ENCODE measurements around the gene WDFY1. TPM values are rescaled to one million over a fixed set of nuclear protein-coding genes. Genes with fewer than 3 reads are reported as not detected.

WDFY1 gene
- total RNA-seq, 1 experiment from 2014 or later, result 66.0 TPM

DNA sequence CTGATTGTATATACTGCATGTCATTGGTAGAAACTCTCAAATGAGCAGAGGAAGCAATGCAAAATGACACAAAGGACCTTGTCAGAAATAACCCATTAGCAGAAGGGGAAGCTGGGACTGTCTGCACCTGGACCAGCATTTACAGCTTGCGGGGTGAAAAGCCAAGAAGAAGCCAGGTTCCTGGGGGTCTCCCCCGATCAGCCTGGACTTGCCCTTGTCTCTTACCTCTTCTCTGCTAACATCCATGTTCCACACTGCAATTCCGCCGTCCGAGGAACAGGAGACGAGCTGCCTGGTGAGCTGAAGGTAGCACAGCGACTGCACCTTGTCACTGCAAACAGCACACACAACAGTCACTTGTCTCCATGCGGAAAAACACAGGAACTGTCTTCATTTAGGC lies 51.1 kb downstream of the WDFY1 start:
- H3K4me3 Mint-ChIP-seq, result no peak overlapping the region
- DNase-seq (ENCODE audit: low spot score), result no peak
- H3K27me3 Mint-ChIP-seq (ENCODE audit: low read depth), result no peaks in the 10 kb centered on the region
- no peaks in the 10 kb centered on the region for H3K4me1 Mint-ChIP-seq
- H3K27ac Mint-ChIP-seq, result no peak overlapping the region
- peaks cover 7% of the 10 kb centered on the region; the same call in 1 of the 2 replicates for H3K9me3 Mint-ChIP-seq
- peaks cover 66% of the 10 kb centered on the region for H3K36me3 Mint-ChIP-seq
- TF ChIP-seq ETV6 (CRISPR knock-in tag; IDR thresholded peaks at IDR 0.05), result no peak
- TF ChIP-seq TEAD1 (CRISPR knock-in tag; IDR thresholded peaks at IDR 0.05), result no peak
- no peak for TF ChIP-seq GTF2I (CRISPR knock-in tag; conservative IDR thresholded peaks at IDR 0.05)
- no peak for TF ChIP-seq SP1 (CRISPR knock-in tag; conservative IDR thresholded peaks at IDR 0.05)
- TF ChIP-seq ZNF317 (CRISPR knock-in tag; IDR thresholded peaks at IDR 0.05; ENCODE audit: borderline replicate concordance, low read depth), result no peak
- TF ChIP-seq SMAD3 (CRISPR knock-in tag; IDR thresholded peaks at IDR 0.05; ENCODE audit: borderline replicate concordance), result no peak
- no peak for TF ChIP-seq ZNF138 (CRISPR knock-in tag; conservative IDR thresholded peaks at IDR 0.05)
- TF ChIP-seq, protein P1, sequence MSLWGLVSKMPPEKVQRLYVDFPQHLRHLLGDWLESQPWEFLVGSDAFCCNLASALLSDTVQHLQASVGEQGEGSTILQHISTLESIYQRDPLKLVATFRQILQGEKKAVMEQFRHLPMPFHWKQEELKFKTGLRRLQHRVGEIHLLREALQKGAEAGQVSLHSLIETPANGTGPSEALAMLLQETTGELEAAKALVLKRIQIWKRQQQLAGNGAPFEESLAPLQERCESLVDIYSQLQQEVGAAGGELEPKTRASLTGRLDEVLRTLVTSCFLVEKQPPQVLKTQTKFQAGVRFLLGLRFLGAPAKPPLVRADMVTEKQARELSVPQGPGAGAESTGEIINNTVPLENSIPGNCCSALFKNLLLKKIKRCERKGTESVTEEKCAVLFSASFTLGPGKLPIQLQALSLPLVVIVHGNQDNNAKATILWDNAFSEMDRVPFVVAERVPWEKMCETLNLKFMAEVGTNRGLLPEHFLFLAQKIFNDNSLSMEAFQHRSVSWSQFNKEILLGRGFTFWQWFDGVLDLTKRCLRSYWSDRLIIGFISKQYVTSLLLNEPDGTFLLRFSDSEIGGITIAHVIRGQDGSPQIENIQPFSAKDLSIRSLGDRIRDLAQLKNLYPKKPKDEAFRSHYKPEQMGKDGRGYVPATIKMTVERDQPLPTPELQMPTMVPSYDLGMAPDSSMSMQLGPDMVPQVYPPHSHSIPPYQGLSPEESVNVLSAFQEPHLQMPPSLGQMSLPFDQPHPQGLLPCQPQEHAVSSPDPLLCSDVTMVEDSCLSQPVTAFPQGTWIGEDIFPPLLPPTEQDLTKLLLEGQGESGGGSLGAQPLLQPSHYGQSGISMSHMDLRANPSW (CRISPR knock-in tag; conservative IDR thresholded peaks at IDR 0.05; ENCODE audit: low read depth), result no peak
- TF ChIP-seq TP53 (CRISPR knock-in tag; IDR thresholded peaks at IDR 0.05), result no peak
- TF ChIP-seq TCF7 (CRISPR knock-in tag; IDR thresholded peaks at IDR 0.05; ENCODE audit: low read depth), result no peak
- TF ChIP-seq NR2C2 (CRISPR knock-in tag; IDR thresholded peaks at IDR 0.05), result no peak
- TF ChIP-seq CTCF (IDR thresholded peaks at IDR 0.05), result no peak
- TF ChIP-seq ATF3 (CRISPR knock-in tag; conservative IDR thresholded peaks at IDR 0.05), result no peak
- no peak for TF ChIP-seq CBFB (CRISPR knock-in tag; IDR thresholded peaks at IDR 0.05; ENCODE audit: low read depth)
- no peak for TF ChIP-seq TEAD4 (CRISPR knock-in tag; IDR thresholded peaks at IDR 0.05)
- CTCF ChIA-PET, result no interaction called here
- POLR2A ChIA-PET, result no interaction called here
- ATAC-seq, result no peak

DNA sequence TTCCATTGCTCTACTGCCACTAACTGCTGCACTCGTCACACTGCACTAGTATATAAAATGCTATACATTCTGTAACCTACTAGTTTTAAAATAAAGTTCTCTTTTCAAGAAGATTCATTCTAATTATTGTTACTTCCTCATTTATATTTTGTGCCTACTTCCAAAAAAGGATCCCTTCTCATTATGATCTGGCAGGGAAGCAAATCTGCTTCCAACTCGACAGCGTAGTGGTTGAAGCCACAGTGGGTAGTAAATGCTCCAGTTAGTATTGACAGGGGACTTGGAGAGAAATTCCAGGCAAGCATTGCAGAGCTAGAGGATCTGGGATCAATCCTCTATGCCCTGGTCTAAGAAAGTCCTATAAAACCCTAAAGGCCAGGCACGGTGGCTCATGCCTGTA lies 54.4 kb downstream of the WDFY1 start:
- Mint-ChIP-seq H3K36me3 (peaks cover 64% of the 10 kb centered on the region), H3K4me1 (0 out of 2 replicates have a peak, but pooled peaks cover 4% of the 10 kb centered on the region), H3K27ac (no peak overlapping the region), H3K4me3 (no peak overlapping the region), H3K27me3 (ENCODE audit: low read depth) (no peaks in the 10 kb centered on the region), H3K9me3 (peaks cover 7% of the 10 kb centered on the region; the same call in 1 of the 2 replicates)
- ChIA-PET CTCF (no interaction called here), POLR2A (interaction anchor here (0.5 kb wide), 1 partner anchor 578 kb away, joined by 5 read pairs; no protein-coding TSS in a partner anchor)
- ATAC-seq, result no peak
- DNase-seq (ENCODE audit: low spot score), result no peak
- TF ChIP-seq, protein P2, sequence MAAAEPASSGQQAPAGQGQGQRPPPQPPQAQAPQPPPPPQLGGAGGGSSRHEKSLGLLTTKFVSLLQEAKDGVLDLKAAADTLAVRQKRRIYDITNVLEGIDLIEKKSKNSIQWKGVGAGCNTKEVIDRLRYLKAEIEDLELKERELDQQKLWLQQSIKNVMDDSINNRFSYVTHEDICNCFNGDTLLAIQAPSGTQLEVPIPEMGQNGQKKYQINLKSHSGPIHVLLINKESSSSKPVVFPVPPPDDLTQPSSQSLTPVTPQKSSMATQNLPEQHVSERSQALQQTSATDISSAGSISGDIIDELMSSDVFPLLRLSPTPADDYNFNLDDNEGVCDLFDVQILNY (CRISPR knock-in tag; IDR thresholded peaks at IDR 0.05), result no peak
- TF ChIP-seq PREB (CRISPR knock-in tag; IDR thresholded peaks at IDR 0.05; ENCODE audit: borderline replicate concordance) (no peak), NFYB (CRISPR knock-in tag; conservative IDR thresholded peaks at IDR 0.05; ENCODE audit: low read depth) (no peak), JUN (CRISPR knock-in tag; IDR thresholded peaks at IDR 0.05) (no peak), OVOL2 (CRISPR knock-in tag; IDR thresholded peaks at IDR 0.05; ENCODE audit: borderline replicate concordance) (no peak), SMAD3 (CRISPR knock-in tag; IDR thresholded peaks at IDR 0.05; ENCODE audit: borderline replicate concordance) (no peak), SOX15 (CRISPR knock-in tag; IDR thresholded peaks at IDR 0.05) (no peak), MXD4 (CRISPR knock-in tag; IDR thresholded peaks at IDR 0.05; ENCODE audit: borderline replicate concordance) (no peak), ZNF232 (CRISPR knock-in tag; IDR thresholded peaks at IDR 0.05) (no peak), TEAD1 (CRISPR knock-in tag; IDR thresholded peaks at IDR 0.05) (no peak)
- TF ChIP-seq, protein P3, sequence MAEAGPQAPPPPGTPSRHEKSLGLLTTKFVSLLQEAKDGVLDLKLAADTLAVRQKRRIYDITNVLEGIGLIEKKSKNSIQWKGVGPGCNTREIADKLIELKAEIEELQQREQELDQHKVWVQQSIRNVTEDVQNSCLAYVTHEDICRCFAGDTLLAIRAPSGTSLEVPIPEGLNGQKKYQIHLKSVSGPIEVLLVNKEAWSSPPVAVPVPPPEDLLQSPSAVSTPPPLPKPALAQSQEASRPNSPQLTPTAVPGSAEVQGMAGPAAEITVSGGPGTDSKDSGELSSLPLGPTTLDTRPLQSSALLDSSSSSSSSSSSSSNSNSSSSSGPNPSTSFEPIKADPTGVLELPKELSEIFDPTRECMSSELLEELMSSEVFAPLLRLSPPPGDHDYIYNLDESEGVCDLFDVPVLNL (CRISPR knock-in tag; IDR thresholded peaks at IDR 0.05; ENCODE audit: borderline replicate concordance, low read depth), result no peak
- TF ChIP-seq, protein P4, sequence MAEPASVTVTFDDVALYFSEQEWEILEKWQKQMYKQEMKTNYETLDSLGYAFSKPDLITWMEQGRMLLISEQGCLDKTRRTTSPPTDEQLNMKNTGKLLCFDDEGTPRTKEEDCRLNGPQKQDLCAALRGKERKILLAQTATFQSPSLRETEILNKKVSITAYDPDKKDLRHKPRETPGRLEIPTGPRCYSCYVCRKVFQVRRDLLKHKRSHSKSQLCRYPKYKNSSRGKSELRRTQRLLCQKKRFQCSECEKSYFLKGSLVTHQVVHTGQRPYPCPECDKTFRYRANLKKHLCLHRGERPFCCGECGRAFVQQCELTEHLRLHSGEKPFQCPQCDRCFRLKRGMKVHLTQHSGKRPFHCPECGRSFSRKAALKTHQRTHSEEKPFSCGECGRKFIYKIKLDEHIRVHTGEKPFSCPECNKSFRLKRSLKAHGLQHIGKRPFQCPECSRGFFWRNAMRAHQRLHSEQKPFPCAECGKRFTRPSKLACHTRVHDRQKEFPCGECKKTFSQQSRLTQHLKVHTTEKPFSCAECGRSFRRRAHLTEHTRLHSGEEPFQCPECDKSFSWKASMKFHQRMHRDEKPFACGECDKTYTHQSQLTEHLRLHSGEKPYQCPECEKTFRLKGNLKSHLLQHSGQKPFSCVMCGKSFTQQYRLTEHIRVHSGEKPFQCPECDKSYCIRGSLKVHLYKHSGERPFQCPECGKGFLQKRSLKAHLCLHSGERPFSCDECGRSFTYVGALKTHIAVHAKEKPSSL (CRISPR knock-in tag; conservative IDR thresholded peaks at IDR 0.05), result no peak
